GM19328 (cell line): ENCODE measurements around the gene PHACTR3.

ENCODE experiments used
- ATAC-seq: cut with Tn5 transposase; IDR thresholded peaks from one replicate; pipeline ENCODE4 v1.9.1; 2021; ENCODE audit warnings: mild to moderate bottlenecking, moderate library complexity; ENCODE audit not compliant: unreplicated experiment

PHACTR3 gene

GRCh38 chr20:59772931-59773913 is 168.9 kb downstream of the PHACTR3 start:
- ATAC-seq: no peak

GRCh38 chr20:59774204-59774641 is 169.9 kb downstream of the PHACTR3 start:
- no peak for ATAC-seq

- ATAC-seq: no peak
Measured at GRCh38 chr20:59774921-59775686, 170.8 kb downstream of the PHACTR3 start.

GRCh38 chr20:59775687-59776055 is 171.3 kb downstream of the PHACTR3 start:
- no peak for ATAC-seq

- no peak for ATAC-seq
Measured at GRCh38 chr20:59776059-59776603, 171.8 kb downstream of the PHACTR3 start.

- ATAC-seq: no peak
Measured at GRCh38 chr20:59776626-59777330, 172.4 kb downstream of the PHACTR3 start.

GRCh38 chr20:59777331-59777725 is 173.0 kb downstream of the PHACTR3 start:
- no peak for ATAC-seq

- no peak for ATAC-seq
Measured at GRCh38 chr20:59777814-59778575, 173.7 kb downstream of the PHACTR3 start.

GRCh38 chr20:59778615-59779200 is 174.4 kb downstream of the PHACTR3 start:
- no peak for ATAC-seq

- ATAC-seq: no peak
Measured at GRCh38 chr20:59779656-59780380, 175.5 kb downstream of the PHACTR3 start.

GRCh38 chr20:59780494-59781185 is 176.3 kb downstream of the PHACTR3 start:
- ATAC-seq: no peak

GRCh38 chr20:59781226-59781625 is 176.9 kb downstream of the PHACTR3 start:
- ATAC-seq: no peak

- ATAC-seq: no peak
Measured at GRCh38 chr20:59782986-59783640, 178.8 kb downstream of the PHACTR3 start.

GRCh38 chr20:59783641-59784010 is 179.3 kb downstream of the PHACTR3 start:
- ATAC-seq: no peak

- ATAC-seq: no peak
Measured at GRCh38 chr20:59784365-59784764, 180.0 kb downstream of the PHACTR3 start.

- no peak for ATAC-seq
Measured at GRCh38 chr20:59784791-59785668, 180.7 kb downstream of the PHACTR3 start.

- no peak for ATAC-seq
Measured at GRCh38 chr20:59785669-59785959, 181.3 kb downstream of the PHACTR3 start.
